Ishikawa (cell line): ENCODE results near the gene SLC22A17.

Experiments
- CEBPB ChIP-seq: IDR thresholded peaks from 2 replicates; pipeline ENCODE4 v1.6.1; 2012
- CREB1 ChIP-seq: IDR thresholded peaks from 2 replicates; pipeline ENCODE4 v1.6.1; 2012; ENCODE audit warnings: low read depth
- EGR1 ChIP-seq: IDR thresholded peaks from 2 replicates; pipeline ENCODE4 v1.6.1; 2012
- EP300 ChIP-seq: IDR thresholded peaks from 2 replicates; pipeline ENCODE4 v1.6.1; 2012; ENCODE audit warnings: borderline replicate concordance
- FOXM1 ChIP-seq: IDR thresholded peaks from 2 replicates; pipeline ENCODE4 v1.6.1; 2012; ENCODE audit warnings: low read depth, borderline replicate concordance
- MAX ChIP-seq: IDR thresholded peaks from 2 replicates; pipeline ENCODE4 v1.6.1; 2012
- NFIC ChIP-seq: IDR thresholded peaks from 2 replicates; pipeline ENCODE4 v1.6.1; 2012
- RAD21 ChIP-seq: IDR thresholded peaks from 2 replicates; pipeline ENCODE4 v1.6.1; 2012; ENCODE audit warnings: low read depth
- REST ChIP-seq: IDR thresholded peaks from 2 replicates; pipeline ENCODE4 v1.6.1; 2012; ENCODE audit warnings: low read depth, mild to moderate bottlenecking
- TAF1 ChIP-seq: IDR thresholded peaks from 2 replicates; pipeline ENCODE4 v1.6.1; 2012; ENCODE audit warnings: low read depth, mild to moderate bottlenecking
- TCF12 ChIP-seq: IDR thresholded peaks from 2 replicates; pipeline ENCODE4 v1.6.1; 2012; ENCODE audit warnings: low read depth
- TEAD4 ChIP-seq: IDR thresholded peaks from 2 replicates; pipeline ENCODE4 v1.6.1; 2012
- USF1 ChIP-seq: IDR thresholded peaks from 2 replicates; pipeline ENCODE4 v1.6.1; 2012
- YY1 ChIP-seq: IDR thresholded peaks from 2 replicates; pipeline ENCODE4 v1.6.1; 2012; ENCODE audit warnings: low read depth
- ZBTB7A ChIP-seq: IDR thresholded peaks from 2 replicates; pipeline ENCODE4 v1.6.1; 2012; ENCODE audit warnings: low read depth

SLC22A17 gene

GRCh38 chr14:23327947-23328744, 24.5 kb downstream of the SLC22A17 start:
- TF ChIP-seq TEAD4 (no peak), EP300 (no peak), MAX (no peak), RAD21 (peak; percentile 77)

- TF ChIP-seq EGR1 = no peak
- TF ChIP-seq YY1 = no peak
- no peak for TF ChIP-seq USF1
- TF ChIP-seq REST = no peak
- TF ChIP-seq TEAD4 = no peak
- no peak for TF ChIP-seq MAX
- TF ChIP-seq FOXM1 = no peak
- no peak for TF ChIP-seq TAF1
- no peak for TF ChIP-seq EP300
- no peak for TF ChIP-seq ZBTB7A
- TF ChIP-seq RAD21 = no peak
- TF ChIP-seq TCF12 = no peak
- TF ChIP-seq CREB1 = no peak
- no peak for TF ChIP-seq NFIC
- no peak for TF ChIP-seq CEBPB
Observed at GRCh38 chr14:23326491-23327332, 26.0 kb downstream of the SLC22A17 start.

- no peak for TF ChIP-seq TEAD4
- no peak for TF ChIP-seq MAX
- TF ChIP-seq TAF1 = no peak
- no peak for TF ChIP-seq USF1
- no peak for TF ChIP-seq YY1
- TF ChIP-seq REST = no peak
- no peak for TF ChIP-seq FOXM1
- TF ChIP-seq NFIC = no peak
- TF ChIP-seq CREB1 = no peak
- TF ChIP-seq CEBPB = no peak
- TF ChIP-seq EGR1 = no peak
- TF ChIP-seq ZBTB7A = no peak
- TF ChIP-seq TCF12 = no peak
- TF ChIP-seq EP300 = no peak
Observed at GRCh38 chr14:23324993-23325392, 27.7 kb downstream of the SLC22A17 start.

- TF ChIP-seq RAD21 (no peak), MAX (no peak), REST (no peak), TCF12 (no peak), YY1 (no peak), FOXM1 (no peak)
Observed at GRCh38 chr14:23324455-23324846, 28.2 kb downstream of the SLC22A17 start.
